ENCODE measurements around the gene NOSTRIN.

The NOSTRIN gene

GRCh38 chr2:168773128-168773527 is 29.3 kb upstream of the NOSTRIN start:
- H3K9ac ChIP-seq (ENCODE audit: low read depth, low read length) = no peak overlapping the region
- no peaks in the 10 kb centered on the region for H3K9me3 ChIP-seq (ENCODE audit: control insufficient read depth, insufficient read depth, low read length)
- no peaks in the 10 kb centered on the region for H3K36me3 ChIP-seq (ENCODE audit: control insufficient read depth, insufficient read depth, low read length)
- H3K4me1 ChIP-seq (ENCODE audit: control insufficient read depth, insufficient read depth, low read length) = peaks cover 7% of the 10 kb centered on the region; the same call in 1 of the 2 replicates
- no peaks in the 10 kb centered on the region for H3K27me3 ChIP-seq (ENCODE audit: control insufficient read depth, insufficient read depth, low read length)
- no peak overlapping the region for H3K27ac ChIP-seq (ENCODE audit: low read depth, low read length)
- H3K4me3 ChIP-seq (ENCODE audit: low read depth, low read length) = no peak overlapping the region

DNA sequence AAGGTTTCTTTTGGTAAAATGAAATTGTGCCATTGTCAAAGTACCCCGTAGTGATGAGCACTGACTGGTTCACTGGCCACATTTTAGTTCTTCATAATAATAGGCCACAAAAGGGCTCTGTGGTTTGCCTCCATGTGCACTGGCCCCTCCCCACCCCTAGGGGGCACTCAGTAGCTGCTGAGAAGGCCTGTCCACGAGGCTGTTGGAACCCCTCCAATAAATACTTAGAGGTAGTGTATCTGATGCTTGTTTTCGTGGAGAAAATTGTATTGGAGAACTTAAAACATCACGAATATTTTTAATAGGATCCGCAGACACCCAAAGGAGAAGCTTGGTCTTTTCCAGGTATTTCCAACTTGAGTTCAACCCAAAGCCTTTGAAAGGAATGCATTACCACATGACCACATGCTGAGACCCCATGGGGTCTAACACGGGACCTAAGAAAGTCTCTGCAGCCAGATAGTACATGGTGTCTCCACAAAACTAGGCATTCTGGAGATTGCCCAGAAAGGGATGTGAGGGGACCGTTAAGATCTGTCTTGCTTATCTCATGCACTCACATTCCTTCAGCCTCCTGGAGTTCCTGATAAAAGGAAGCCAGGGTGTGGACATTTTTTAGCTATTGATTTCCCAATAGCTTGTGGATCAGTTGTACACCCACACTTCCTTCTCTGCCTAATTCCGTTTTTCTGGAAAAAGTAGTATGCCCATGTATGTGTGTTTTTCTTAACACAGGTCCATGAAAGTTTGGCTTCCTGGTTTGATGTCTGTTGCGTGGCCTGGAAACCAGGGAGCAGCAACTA is 28.5 kb upstream of the NOSTRIN start:
- peaks cover 7% of the 10 kb centered on the region; the same call in 1 of the 2 replicates for H3K4me1 ChIP-seq (ENCODE audit: control insufficient read depth, insufficient read depth, low read length)
- no peaks in the 10 kb centered on the region for H3K36me3 ChIP-seq (ENCODE audit: control insufficient read depth, insufficient read depth, low read length)

DNA sequence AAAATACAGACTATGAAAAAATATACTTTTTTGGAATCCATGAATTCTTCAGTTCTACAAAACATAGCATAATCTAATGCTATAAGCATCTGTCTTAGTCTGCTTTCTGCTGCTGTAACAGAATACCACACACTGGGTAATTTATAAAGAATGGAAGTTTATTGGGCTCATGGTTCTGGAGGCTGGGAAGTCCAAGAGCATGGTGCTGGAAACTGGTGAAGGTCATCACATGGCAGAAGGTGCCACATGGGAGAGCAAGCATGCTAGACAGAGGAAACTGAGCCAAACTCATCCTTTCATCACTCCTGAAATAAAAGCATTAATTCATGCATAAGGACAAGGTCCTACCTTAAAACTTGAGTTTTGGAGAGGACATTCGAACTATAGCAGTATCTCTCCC is 26.6 kb upstream of the NOSTRIN start:
- Histone ChIP-seq H3K36me3 (ENCODE audit: control insufficient read depth, insufficient read depth, low read length) (no peaks in the 10 kb centered on the region), H3K9ac (ENCODE audit: low read depth, low read length) (no peak overlapping the region), H3K27ac (ENCODE audit: low read depth, low read length) (no peak overlapping the region), H3K27me3 (ENCODE audit: control insufficient read depth, insufficient read depth, low read length) (no peaks in the 10 kb centered on the region), H3K4me3 (ENCODE audit: low read depth, low read length) (no peak overlapping the region), H3K4me1 (ENCODE audit: control insufficient read depth, insufficient read depth, low read length) (peaks cover 13% of the 10 kb centered on the region), H3K9me3 (ENCODE audit: control insufficient read depth, insufficient read depth, low read length) (no peaks in the 10 kb centered on the region)

More for the DNA sequence above, 28.5 kb upstream of the NOSTRIN start:
- H3K9me3 ChIP-seq (ENCODE audit: control insufficient read depth, insufficient read depth, low read length) = no peaks in the 10 kb centered on the region
- H3K9ac ChIP-seq (ENCODE audit: low read depth, low read length) = no peak overlapping the region
- no peak overlapping the region for H3K27ac ChIP-seq (ENCODE audit: low read depth, low read length)
- no peaks in the 10 kb centered on the region for H3K27me3 ChIP-seq (ENCODE audit: control insufficient read depth, insufficient read depth, low read length)
- H3K4me3 ChIP-seq (ENCODE audit: low read depth, low read length) = no peak overlapping the region

GRCh38 chr2:168780669-168781071 is 21.8 kb upstream of the NOSTRIN start:
- Histone ChIP-seq H3K4me3 (ENCODE audit: low read depth, low read length) (no peak overlapping the region), H3K36me3 (ENCODE audit: control insufficient read depth, insufficient read depth, low read length) (no peaks in the 10 kb centered on the region), H3K9ac (ENCODE audit: low read depth, low read length) (no peak overlapping the region), H3K4me1 (ENCODE audit: control insufficient read depth, insufficient read depth, low read length) (peaks cover 26% of the 10 kb centered on the region), H3K27ac (ENCODE audit: low read depth, low read length) (peak overlapping the region; percentile 19), H3K9me3 (ENCODE audit: control insufficient read depth, insufficient read depth, low read length) (no peaks in the 10 kb centered on the region), H3K27me3 (ENCODE audit: control insufficient read depth, insufficient read depth, low read length) (no peaks in the 10 kb centered on the region)

- Histone ChIP-seq H3K4me1 (ENCODE audit: control insufficient read depth, insufficient read depth, low read length) (peaks cover 26% of the 10 kb centered on the region), H3K36me3 (ENCODE audit: control insufficient read depth, insufficient read depth, low read length) (no peaks in the 10 kb centered on the region)
Observed at GRCh38 chr2:168781191-168781817, 21.1 kb upstream of the NOSTRIN start.

GRCh38 chr2:168782271-168782670 is 20.2 kb upstream of the NOSTRIN start:
- Histone ChIP-seq H3K36me3 (ENCODE audit: control insufficient read depth, insufficient read depth, low read length) (no peaks in the 10 kb centered on the region), H3K4me1 (ENCODE audit: control insufficient read depth, insufficient read depth, low read length) (peaks cover 26% of the 10 kb centered on the region), H3K27me3 (ENCODE audit: control insufficient read depth, insufficient read depth, low read length) (no peaks in the 10 kb centered on the region), H3K27ac (ENCODE audit: low read depth, low read length) (no peak overlapping the region), H3K9ac (ENCODE audit: low read depth, low read length) (no peak overlapping the region), H3K4me3 (ENCODE audit: low read depth, low read length) (no peak overlapping the region), H3K9me3 (ENCODE audit: control insufficient read depth, insufficient read depth, low read length) (no peaks in the 10 kb centered on the region)

More at GRCh38 chr2:168781191-168781817, 21.1 kb upstream of the NOSTRIN start:
- Histone ChIP-seq H3K9ac (ENCODE audit: low read depth, low read length) (no peak overlapping the region), H3K27me3 (ENCODE audit: control insufficient read depth, insufficient read depth, low read length) (no peaks in the 10 kb centered on the region), H3K27ac (ENCODE audit: low read depth, low read length) (peak overlapping the region; percentile 19), H3K9me3 (ENCODE audit: control insufficient read depth, insufficient read depth, low read length) (no peaks in the 10 kb centered on the region), H3K4me3 (ENCODE audit: low read depth, low read length) (no peak overlapping the region)

DNA sequence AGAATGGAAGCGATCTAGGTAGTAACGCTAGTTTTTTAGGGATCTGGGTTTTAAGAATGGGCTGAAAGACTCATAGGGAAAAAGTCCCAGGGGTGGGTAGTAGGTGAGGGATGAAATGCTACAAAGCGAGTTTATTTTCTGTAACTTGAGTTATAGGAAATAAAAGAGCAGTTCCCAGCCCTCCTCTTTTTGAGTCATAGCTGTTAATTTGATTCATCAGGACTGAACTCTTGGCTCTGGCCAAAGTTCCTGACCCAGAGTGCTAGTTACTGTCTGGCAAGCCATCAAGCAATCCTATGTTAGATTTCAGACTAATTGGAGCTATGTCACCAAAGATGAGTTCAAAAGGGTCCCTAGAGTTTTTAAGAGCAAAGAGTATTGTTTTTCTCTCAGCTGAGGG is 17.4 kb upstream of the NOSTRIN start:
- H3K4me3 ChIP-seq (ENCODE audit: low read depth, low read length) = no peak overlapping the region
- H3K27me3 ChIP-seq (ENCODE audit: control insufficient read depth, insufficient read depth, low read length) = no peaks in the 10 kb centered on the region
- no peaks in the 10 kb centered on the region for H3K9me3 ChIP-seq (ENCODE audit: control insufficient read depth, insufficient read depth, low read length)
- H3K27ac ChIP-seq (ENCODE audit: low read depth, low read length) = no peak overlapping the region
- no peak overlapping the region for H3K9ac ChIP-seq (ENCODE audit: low read depth, low read length)
- H3K4me1 ChIP-seq (ENCODE audit: control insufficient read depth, insufficient read depth, low read length) = peaks cover 26% of the 10 kb centered on the region
- no peaks in the 10 kb centered on the region for H3K36me3 ChIP-seq (ENCODE audit: control insufficient read depth, insufficient read depth, low read length)

- Histone ChIP-seq H3K27me3 (ENCODE audit: control insufficient read depth, insufficient read depth, low read length) (no peaks in the 10 kb centered on the region), H3K36me3 (ENCODE audit: control insufficient read depth, insufficient read depth, low read length) (no peaks in the 10 kb centered on the region), H3K4me3 (ENCODE audit: low read depth, low read length) (no peak overlapping the region), H3K4me1 (ENCODE audit: control insufficient read depth, insufficient read depth, low read length) (peaks cover 6% of the 10 kb centered on the region; the same call in 1 of the 2 replicates), H3K9ac (ENCODE audit: low read depth, low read length) (no peak overlapping the region), H3K9me3 (ENCODE audit: control insufficient read depth, insufficient read depth, low read length) (no peaks in the 10 kb centered on the region), H3K27ac (ENCODE audit: low read depth, low read length) (no peak overlapping the region)
Observed at GRCh38 chr2:168787098-168787781, 15.2 kb upstream of the NOSTRIN start.

DNA sequence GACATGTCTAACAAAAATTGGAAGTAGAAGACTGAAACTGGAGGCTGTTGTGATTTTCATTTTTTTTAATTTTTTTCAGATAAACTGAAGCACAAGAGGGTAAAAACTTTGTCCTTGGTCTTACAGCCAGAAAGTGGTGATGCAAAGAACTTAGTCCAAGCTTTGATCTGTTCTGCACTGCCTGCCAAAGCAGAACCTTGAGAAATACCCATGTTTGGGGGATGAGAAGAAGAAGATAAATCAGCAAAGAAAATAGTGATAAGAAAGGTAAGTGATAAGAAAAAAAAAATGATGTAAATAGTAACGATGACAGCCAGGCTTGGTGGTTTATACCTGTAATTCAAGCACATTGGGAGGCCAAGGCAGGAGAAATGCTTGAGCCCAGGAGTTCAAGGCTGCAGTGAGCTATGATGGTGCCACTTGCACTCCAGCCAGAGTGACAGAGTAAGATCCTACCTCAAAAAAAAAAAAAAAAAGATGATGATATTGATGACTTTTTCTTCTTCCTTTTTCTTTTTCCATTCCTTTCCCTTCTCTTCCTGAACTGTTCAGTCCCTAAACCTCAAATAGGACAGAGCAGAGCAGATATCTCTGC is 14.6 kb upstream of the NOSTRIN start:
- Histone ChIP-seq H3K4me1 (ENCODE audit: control insufficient read depth, insufficient read depth, low read length) (peaks cover 5% of the 10 kb centered on the region; the same call in 1 of the 2 replicates), H3K36me3 (ENCODE audit: control insufficient read depth, insufficient read depth, low read length) (no peaks in the 10 kb centered on the region), H3K9me3 (ENCODE audit: control insufficient read depth, insufficient read depth, low read length) (no peaks in the 10 kb centered on the region), H3K27me3 (ENCODE audit: control insufficient read depth, insufficient read depth, low read length) (no peaks in the 10 kb centered on the region), H3K4me3 (ENCODE audit: low read depth, low read length) (no peak overlapping the region), H3K9ac (ENCODE audit: low read depth, low read length) (no peak overlapping the region), H3K27ac (ENCODE audit: low read depth, low read length) (no peak overlapping the region)

DNA sequence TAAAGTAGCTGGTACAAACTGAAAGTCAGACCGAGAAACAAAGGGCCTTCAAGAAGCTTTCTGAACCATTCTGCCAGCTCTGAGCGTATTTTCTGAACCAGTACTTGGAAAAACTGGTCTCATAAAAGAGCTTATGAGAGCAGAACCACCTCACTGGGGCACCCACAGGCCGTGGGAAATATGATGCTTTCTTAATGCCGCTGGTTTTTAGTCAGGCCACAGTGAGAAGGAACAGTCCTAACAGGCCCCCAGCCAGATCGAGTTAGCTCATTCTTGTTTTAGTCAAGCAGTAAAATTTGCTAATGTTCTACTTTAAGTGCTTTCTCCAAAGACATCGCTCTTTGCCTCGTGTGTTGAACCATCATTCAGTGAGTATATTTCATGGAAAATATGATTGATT is 12.7 kb upstream of the NOSTRIN start:
- H3K4me3 ChIP-seq (ENCODE audit: low read depth, low read length) = no peak overlapping the region
- H3K36me3 ChIP-seq (ENCODE audit: control insufficient read depth, insufficient read depth, low read length) = no peaks in the 10 kb centered on the region
- no peaks in the 10 kb centered on the region for H3K27me3 ChIP-seq (ENCODE audit: control insufficient read depth, insufficient read depth, low read length)
- no peak overlapping the region for H3K9ac ChIP-seq (ENCODE audit: low read depth, low read length)
- H3K27ac ChIP-seq (ENCODE audit: low read depth, low read length) = no peak overlapping the region
- no peaks in the 10 kb centered on the region for H3K9me3 ChIP-seq (ENCODE audit: control insufficient read depth, insufficient read depth, low read length)
- H3K4me1 ChIP-seq (ENCODE audit: control insufficient read depth, insufficient read depth, low read length) = no peaks in the 10 kb centered on the region
